ENCODE results near the gene AMPH.
"Not testable (repeated sequence)": the region's sequence is repeated elsewhere in the genome, so short reads cannot be mapped to it uniquely, and the experiment has no call there.

AMPH gene

DNA sequence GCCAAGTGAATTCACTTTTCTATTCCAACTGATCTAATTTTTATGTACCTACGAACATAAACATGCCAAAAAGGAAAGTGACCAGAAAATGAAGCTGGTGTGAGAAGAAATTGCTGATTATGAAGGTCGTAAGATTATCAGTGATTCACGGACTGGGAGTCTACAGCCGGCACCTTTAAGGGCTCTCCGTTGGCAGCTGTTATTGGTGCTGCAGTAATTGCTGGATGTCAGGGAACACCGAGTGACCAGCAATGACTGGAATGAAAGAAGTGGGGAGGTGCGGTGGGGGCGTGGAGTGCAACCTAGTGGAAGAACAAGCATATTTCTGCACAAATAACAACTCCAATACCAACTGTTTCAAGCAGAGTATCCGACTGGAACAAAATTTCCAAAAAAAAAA lies 247.9 kb downstream of the AMPH start:
- no peak for DNase-seq

DNA sequence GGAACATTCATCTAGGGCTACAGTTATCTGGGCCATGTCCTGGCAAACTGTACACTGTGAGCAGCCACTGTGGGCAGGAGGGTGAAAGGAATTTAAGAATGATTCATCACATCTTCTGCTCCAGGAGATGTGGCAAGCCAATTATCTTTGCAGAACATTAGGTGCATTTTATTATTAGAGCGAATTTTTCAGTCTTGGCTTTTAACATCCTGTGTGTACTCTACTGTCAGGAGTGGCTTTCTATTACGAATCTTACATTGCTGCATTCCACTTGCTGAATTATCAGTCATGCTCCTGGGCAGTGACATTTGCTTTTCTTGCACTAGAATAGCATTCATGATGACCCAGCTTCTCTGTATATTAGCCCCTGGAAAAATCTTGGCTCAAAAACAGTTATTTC lies 248.5 kb downstream of the AMPH start:
- DNase-seq: no peak

GRCh38 chr7:38375453-38375852 lies 255.7 kb downstream of the AMPH start:
- DNase-seq: no peak

DNA sequence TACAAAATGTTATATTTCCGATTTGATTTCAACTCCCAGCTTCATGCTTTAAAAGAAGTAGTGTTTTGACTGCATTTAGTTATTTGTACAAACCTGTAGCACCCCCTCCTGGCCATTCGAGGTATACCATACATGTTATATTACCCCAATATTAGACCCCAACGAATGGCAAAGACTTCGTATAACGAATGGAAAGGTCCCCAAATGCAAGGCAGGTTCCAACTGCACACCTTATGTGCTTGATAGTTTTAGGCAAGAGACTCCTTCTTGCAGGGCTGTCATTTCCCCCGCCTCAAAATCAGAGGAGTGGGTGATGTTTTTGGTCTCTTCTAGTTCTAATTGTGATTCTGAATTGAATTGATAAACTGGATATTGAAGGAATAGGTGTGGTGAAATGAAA lies 256.7 kb downstream of the AMPH start:
- peak; percentile 60 to 78 for DNase-seq

- no peak for DNase-seq
Observed at GRCh38 chr7:38373155-38373554, 258.0 kb downstream of the AMPH start.

- no peak for DNase-seq
Observed at GRCh38 chr7:38372290-38372689, 258.9 kb downstream of the AMPH start.

DNA sequence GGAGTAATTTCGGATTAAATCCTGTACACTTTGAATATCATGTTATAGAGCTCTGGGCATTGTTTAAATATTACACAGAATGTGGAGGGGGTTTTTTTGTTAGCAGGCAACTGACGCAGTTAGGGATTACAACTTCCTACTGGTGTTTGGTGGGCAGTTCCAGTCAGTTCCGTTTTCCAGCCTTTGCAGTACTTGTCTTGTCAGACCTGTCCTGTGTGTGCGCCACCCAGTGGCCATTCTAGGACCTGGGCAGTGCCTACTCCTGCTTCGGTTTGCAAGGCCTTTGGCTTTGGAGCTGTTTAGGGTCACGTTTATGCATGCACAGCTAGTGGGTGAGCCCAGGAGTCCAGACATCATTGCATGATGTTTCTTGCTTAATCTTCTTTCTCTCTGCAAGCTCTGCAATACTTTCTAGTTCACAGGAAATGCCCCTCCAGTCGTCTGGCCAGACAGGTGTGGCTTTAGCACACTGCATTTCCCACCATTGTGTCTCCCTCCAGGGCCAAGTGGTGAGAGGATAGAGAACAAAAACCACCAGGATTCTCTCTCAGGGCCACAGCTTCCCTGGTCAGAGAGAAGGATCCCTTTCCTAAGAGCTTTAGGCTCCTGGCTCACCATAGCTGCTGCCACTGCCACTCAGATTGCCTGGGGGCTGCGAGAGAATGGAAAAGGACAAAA lies 261.2 kb downstream of the AMPH start:
- DNase-seq: peak; percentile 76 to 89

- peak; percentile 81 to 82 for DNase-seq
Observed at GRCh38 chr7:38368191-38368605, 263.0 kb downstream of the AMPH start.

- no peak for DNase-seq
Observed at GRCh38 chr7:38367301-38367890, 263.8 kb downstream of the AMPH start.

- peak; percentile 77 to 78 for DNase-seq
Observed at GRCh38 chr7:38363379-38363778, 267.8 kb downstream of the AMPH start.

GRCh38 chr7:38362611-38363237 lies 268.4 kb downstream of the AMPH start:
- DNase-seq: peak; percentile 52 to 61

GRCh38 chr7:38360776-38361175 lies 270.4 kb downstream of the AMPH start:
- DNase-seq: no peak

- peak; percentile 84 for DNase-seq
Observed at GRCh38 chr7:38359071-38359601, 272.0 kb downstream of the AMPH start.

DNA sequence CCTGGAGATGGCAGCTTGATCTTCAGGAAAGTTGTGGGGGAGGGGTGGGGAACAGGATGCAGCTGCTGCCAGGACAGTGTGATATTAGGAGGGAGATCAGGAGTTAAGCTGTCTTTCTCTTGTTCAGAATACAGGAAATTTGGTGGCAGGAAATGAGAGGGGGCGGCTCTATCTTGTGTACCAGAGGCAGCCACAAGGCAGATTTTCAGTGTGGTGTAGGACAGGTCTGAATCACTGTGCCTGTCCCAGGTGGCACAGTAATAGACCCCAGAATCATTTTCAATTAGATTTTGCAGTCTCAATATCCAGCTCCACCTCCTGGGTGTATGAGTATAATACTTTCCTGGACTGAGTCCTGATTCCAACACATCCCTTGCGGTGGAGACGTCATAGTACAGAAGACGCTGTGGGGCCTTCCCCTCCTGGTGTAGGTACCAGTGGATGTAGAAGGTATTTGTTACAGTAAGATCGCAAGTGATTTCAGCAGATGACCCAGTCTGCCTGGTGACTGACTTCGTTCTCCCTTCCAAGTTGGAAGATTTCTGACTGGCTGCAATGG lies 272.8 kb downstream of the AMPH start:
- DNase-seq: peak in 1 of 2 donors; percentile 50

GRCh38 chr7:38354271-38354851 lies 276.8 kb downstream of the AMPH start:
- peak; percentile 71 to 72 for DNase-seq

DNA sequence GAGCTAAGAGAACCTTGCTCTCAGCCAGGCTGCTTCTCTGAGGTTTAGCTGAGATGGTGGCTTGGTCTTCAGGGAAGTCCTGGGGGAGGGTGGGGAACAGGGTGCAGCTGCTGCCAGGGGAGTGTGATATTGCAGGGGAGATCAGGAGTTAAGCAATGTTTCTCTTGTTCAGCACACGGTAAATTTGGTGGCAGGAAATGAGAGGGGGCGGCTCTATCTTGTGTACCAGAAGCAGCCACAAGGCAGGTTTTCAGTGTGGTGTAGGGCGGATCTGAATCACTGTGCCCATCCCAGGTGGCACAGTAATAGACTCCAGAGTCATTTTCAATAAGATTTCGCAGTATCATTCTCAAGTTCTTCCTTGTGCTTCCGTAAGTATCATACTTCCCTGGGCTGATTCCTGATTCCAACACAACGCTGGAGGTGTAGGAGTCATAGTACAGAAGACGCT lies 277.7 kb downstream of the AMPH start:
- DNase-seq: peak in 1 of 2 donors; percentile 36

DNA sequence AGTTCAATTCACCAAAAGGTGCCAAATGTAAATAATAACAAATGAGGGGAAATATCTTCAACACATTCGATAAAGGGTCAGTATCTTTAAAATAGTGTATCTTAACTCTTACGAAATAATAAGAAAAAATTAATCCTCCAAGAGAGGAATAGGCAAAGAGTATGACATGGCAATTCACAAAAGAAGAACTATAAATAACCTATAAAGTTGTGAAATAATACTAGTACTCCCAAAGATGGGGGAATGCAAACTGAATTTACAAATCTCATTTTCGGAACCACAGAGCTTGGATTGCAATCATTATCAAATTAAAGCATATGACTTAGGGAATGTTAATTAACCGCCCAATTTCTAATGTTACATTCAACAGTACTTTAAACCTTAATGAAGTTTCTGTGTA lies 279.6 kb downstream of the AMPH start:
- no peak for DNase-seq

DNA sequence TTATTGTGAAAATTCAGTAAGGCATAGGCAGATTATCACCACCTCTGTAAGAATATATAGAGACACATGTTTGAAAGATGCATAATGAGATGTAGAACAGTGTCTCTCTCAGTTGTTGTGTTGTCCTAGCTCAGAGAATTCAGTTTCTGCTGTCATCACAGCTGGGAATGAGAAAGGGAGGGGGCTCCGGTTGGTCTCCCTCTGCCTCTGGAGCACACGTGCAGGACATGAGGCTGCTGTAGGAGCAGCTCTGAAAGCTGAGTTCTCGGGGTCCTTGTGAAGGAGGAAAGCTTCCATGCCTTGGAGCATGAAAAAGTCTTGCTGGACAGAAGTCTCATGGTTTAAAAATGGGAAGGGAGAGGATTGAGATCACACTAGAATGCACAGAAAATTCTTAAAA lies 280.4 kb downstream of the AMPH start:
- not testable (repeated sequence) for DNase-seq

DNA sequence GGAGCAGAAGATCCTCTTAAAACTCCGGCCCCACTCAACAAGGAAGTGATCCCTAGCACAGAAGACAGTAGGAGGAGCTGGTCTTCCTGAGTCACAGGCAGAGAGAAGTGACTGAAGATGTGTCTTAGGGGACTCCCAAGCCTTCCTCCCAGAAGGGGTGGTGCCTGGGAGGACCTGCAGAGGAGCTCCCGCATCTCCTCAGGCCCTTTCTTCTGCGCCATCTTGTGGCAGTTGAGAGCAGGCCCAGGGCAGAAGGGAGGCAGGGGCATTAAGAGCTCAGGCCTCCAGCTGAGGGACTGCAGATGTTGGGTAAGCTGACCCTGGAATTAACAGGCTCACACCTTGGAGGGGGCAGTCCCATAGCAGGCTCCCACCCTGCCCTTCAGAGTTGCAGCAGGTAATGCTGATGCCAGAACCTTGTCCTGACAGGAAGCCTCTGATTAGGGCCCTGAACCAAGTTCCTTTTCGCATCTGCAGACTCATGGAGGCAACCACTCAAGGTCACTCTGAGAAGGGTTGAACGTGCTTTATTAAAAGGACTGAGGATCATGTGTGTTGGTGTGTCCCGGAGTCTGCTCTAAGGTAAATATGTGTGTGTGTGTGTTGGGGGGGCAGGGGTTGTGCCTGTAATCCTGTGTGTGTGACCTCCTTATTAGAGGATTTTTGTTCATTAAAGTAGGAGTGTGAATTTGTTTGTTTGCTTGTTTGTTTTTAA lies 281.1 kb downstream of the AMPH start:
- peak; percentile 62 to 68 for DNase-seq

GRCh38 chr7:38349126-38349795 lies 281.9 kb downstream of the AMPH start:
- DNase-seq: not testable (repeated sequence)

DNA sequence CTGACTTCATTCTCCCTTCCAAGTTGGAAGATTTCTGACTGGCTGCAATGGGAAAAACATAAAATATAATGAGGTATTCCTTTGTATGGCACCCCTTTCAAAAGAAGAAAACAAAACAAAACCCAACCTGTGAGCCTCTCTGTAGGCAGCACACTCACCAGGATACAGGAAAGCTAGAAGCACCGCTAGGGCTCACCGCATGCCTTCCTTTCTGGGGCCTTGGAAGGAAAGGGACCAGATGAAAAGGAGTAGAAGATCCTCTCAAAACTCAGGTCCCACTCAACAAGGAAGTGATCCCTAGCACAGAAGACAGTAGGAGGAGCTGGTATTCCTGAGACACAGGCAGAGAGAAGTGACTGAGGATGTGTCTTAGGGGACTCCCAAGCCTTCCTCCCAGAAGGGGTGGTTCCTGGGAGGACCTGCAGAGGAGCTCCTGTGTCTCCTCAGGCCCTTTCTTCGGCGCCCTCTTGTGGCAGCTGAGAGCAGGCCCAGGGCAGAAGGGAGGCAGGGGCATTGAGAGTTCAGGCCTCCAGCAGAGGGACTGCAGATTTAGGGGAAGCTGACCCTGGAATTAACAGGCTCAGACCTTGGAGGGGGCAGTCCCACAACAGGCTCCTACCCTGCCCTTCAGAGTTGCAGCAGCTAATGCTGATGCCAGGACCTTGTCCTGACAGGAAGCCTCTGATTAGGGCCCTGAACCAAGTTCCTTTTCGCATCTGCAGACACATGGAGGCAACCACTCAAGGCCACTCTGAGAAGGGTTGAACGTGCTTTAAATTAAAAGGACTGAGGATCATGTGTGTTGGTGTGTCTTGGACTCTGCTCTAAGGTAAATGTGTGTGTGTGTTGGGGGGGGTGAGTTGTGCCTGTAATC lies 285.6 kb downstream of the AMPH start:
- peak in 1 of 2 donors; percentile 37 for DNase-seq

Data from stimulated activated CD4-positive, alpha-beta T cell treated with anti-CD3 and anti-CD28 coated beads, Interleukin-2, amount 100 ng/mL, for 24 hours (primary cell).